Measurements from ENCODE around the gene SLC30A2. TPM values are rescaled to one million over a fixed set of nuclear protein-coding genes. Genes with fewer than 3 reads are reported as not detected.

Gene SLC30A2
- total and polyA plus RNA-seq, 9 of the 15 experiments (the other 6 are each of a cell fraction or from before 2014, with no cell fraction given): 0.01 to 0.18 (median 0.06) TPM; not detected in 3

GRCh38 chr1:26049531-26050247, 3.8 kb upstream of the SLC30A2 start (continued):
- TF ChIP-seq PHF8 (IDR thresholded peaks at IDR 0.05; ENCODE audit: borderline replicate concordance, low read length) (no peak), TAF9B (IDR thresholded peaks at IDR 0.05; ENCODE audit: partially characterized antibody) (no peak), SAP30 (IDR thresholded peaks at IDR 0.05; ENCODE audit: borderline replicate concordance, insufficient read depth, low read depth, low read length, poor library complexity, severe bottlenecking) (no peak), SMC3 (conservative IDR thresholded peaks at IDR 0.05; ENCODE audit: insufficient read depth, low read depth, low read length) (no peak), EP300 (IDR thresholded peaks at IDR 0.05; ENCODE audit: low read length) (no peak), ASH1L (IDR thresholded peaks at IDR 0.05; ENCODE audit: borderline replicate concordance, low read depth, partially characterized antibody) (no peak), ZNF212 (CRISPR knock-in tag; IDR thresholded peaks at IDR 0.05) (no peak), MEF2D (tag; conservative IDR thresholded peaks at IDR 0.05; ENCODE audit: low read depth) (peak; percentile 92), ZNF449 (CRISPR knock-in tag; IDR thresholded peaks at IDR 0.05) (peak; percentile 95), EWSR1 (IDR thresholded peaks at IDR 0.05; ENCODE audit: borderline replicate concordance, low read depth, partially characterized antibody) (no peak), ZNF695 (CRISPR knock-in tag; IDR thresholded peaks at IDR 0.05) (no peak), HDAC6 (IDR thresholded peaks at IDR 0.05; ENCODE audit: low read depth, low read length) (no peak), ZNF121 (CRISPR knock-in tag; conservative IDR thresholded peaks at IDR 0.05) (no peak), NUFIP1 (IDR thresholded peaks at IDR 0.05; ENCODE audit: partially characterized antibody) (no peak), PPARD (CRISPR knock-in tag; IDR thresholded peaks at IDR 0.05) (no peak), TAF7 (tag; IDR thresholded peaks at IDR 0.05) (peak; percentile 76), GABPA (tag; conservative IDR thresholded peaks at IDR 0.05; ENCODE audit: low read depth) (peak; percentile 46; the same call in 1 of the 2 replicates)
- TF ChIP-seq, protein P1, sequence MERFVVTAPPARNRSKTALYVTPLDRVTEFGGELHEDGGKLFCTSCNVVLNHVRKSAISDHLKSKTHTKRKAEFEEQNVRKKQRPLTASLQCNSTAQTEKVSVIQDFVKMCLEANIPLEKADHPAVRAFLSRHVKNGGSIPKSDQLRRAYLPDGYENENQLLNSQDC (CRISPR knock-in tag; IDR thresholded peaks at IDR 0.05): no peak
- TF ChIP-seq, protein P2, sequence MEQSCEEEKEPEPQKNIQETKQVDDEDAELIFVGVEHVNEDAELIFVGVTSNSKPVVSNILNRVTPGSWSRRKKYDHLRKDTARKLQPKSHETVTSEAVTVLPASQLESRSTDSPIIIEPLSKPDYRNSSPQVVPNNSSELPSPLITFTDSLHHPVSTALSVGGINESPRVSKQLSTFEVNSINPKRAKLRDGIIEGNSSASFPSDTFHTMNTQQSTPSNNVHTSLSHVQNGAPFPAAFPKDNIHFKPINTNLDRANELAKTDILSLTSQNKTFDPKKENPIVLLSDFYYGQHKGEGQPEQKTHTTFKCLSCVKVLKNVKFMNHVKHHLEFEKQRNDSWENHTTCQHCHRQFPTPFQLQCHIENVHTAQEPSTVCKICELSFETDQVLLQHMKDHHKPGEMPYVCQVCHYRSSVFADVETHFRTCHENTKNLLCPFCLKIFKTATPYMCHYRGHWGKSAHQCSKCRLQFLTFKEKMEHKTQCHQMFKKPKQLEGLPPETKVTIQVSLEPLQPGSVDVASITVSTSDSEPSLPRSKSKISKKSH (CRISPR knock-in tag; IDR thresholded peaks at IDR 0.05): peak; percentile 64; the same call in 1 of the 2 replicates
- TF ChIP-seq, protein P3, sequence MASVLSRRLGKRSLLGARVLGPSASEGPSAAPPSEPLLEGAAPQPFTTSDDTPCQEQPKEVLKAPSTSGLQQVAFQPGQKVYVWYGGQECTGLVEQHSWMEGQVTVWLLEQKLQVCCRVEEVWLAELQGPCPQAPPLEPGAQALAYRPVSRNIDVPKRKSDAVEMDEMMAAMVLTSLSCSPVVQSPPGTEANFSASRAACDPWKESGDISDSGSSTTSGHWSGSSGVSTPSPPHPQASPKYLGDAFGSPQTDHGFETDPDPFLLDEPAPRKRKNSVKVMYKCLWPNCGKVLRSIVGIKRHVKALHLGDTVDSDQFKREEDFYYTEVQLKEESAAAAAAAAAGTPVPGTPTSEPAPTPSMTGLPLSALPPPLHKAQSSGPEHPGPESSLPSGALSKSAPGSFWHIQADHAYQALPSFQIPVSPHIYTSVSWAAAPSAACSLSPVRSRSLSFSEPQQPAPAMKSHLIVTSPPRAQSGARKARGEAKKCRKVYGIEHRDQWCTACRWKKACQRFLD (CRISPR knock-in tag; IDR thresholded peaks at IDR 0.05): peak; percentile 98
- TF ChIP-seq, protein P4, sequence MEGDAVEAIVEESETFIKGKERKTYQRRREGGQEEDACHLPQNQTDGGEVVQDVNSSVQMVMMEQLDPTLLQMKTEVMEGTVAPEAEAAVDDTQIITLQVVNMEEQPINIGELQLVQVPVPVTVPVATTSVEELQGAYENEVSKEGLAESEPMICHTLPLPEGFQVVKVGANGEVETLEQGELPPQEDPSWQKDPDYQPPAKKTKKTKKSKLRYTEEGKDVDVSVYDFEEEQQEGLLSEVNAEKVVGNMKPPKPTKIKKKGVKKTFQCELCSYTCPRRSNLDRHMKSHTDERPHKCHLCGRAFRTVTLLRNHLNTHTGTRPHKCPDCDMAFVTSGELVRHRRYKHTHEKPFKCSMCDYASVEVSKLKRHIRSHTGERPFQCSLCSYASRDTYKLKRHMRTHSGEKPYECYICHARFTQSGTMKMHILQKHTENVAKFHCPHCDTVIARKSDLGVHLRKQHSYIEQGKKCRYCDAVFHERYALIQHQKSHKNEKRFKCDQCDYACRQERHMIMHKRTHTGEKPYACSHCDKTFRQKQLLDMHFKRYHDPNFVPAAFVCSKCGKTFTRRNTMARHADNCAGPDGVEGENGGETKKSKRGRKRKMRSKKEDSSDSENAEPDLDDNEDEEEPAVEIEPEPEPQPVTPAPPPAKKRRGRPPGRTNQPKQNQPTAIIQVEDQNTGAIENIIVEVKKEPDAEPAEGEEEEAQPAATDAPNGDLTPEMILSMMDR (IDR thresholded peaks at IDR 0.05 in 2 of 3, conservative IDR thresholded peaks at IDR 0.05 in 1 of 3; ENCODE audit: insufficient read depth in 2 of 3, low read depth in 1 of 3, low read length in 3 of 3): no peak
